K562 (cell line): ENCODE data around the gene ADORA3. TPM values are rescaled to one million over a fixed set of nuclear protein-coding genes. Genes with fewer than 3 reads are reported as not detected.
A peak's percentile ranks its signal among the peaks of the same experiment; 100 is the strongest.

Experiments used
- BRD9 ChIP-seq: fragments of 450-650 bp; IDR thresholded peaks from 2 replicates; pipeline ENCODE4 v1.6.1; 2018; ENCODE audit warnings: low read depth; ENCODE audit not compliant: partially characterized antibody
- CTBP1 ChIP-seq: fragments of 450-650 bp; IDR thresholded peaks from 2 replicates; pipeline ENCODE4 v1.6.1; 2016; ENCODE audit warnings: borderline replicate concordance
- EHMT2 ChIP-seq: fragments of 450-650 bp; IDR thresholded peaks from 2 replicates; pipeline ENCODE4 v1.6.1; 2018; ENCODE audit warnings: antibody characterized with exemption
- GTF2F1 ChIP-seq: IDR thresholded peaks from 2 replicates; pipeline ENCODE4 v1.6.1; 2011; ENCODE audit warnings: low read depth, low read length, improper control_type of control experiment
- HDAC3 ChIP-seq: fragments of 450-650 bp; IDR thresholded peaks from 2 replicates; pipeline ENCODE4 v1.6.1; 2018; ENCODE audit warnings: borderline replicate concordance, mild to moderate bottlenecking, moderate library complexity; ENCODE audit not compliant: partially characterized antibody
- HMGN3 ChIP-seq: IDR thresholded peaks from 2 replicates; pipeline ENCODE4 v1.6.1; 2011; ENCODE audit warnings: borderline replicate concordance, low read depth, mild to moderate bottlenecking, mixed read lengths, low read length; ENCODE audit not compliant: insufficient read length; ENCODE audit errors: extremely low read depth
- HNRNPK ChIP-seq: fragments of 200-400 bp; formaldehyde crosslinking; IDR thresholded peaks from one replicate; pipeline ENCODE4 v1.6.1; 2018; ENCODE audit warnings: mild to moderate bottlenecking, low read depth, low read length; ENCODE audit not compliant: poor library complexity, severe bottlenecking
- MAFF ChIP-seq: IDR thresholded peaks from 2 replicates; pipeline ENCODE4 v1.6.1; 2012; ENCODE audit warnings: low read length, improper control_type of control experiment
- MXI1 ChIP-seq: IDR thresholded peaks from 2 replicates; pipeline ENCODE4 v1.6.1; 2011; ENCODE audit warnings: low read depth, mild to moderate bottlenecking, improper control_type of control experiment, low read length
- NFIC ChIP-seq: fragments of 450-650 bp; IDR thresholded peaks from 2 replicates; pipeline ENCODE4 v1.6.1; 2017; ENCODE audit warnings: mild to moderate bottlenecking, inconsistent platforms
- NR4A1 ChIP-seq, 2 experiments: fragments of 250-450 bp in 1 of 2; fragments of 450-650 bp in 1 of 2; sonication (Bioruptor Pico) in 1 of 2; IDR thresholded peaks; 2 replicates each; pipeline versions ENCODE4 v1.4.0 to v1.6.1; 2016 to 2020; ENCODE audit warnings: mild to moderate bottlenecking in 2 of 2, missing compliant biosample characterization in 1 of 2, missing genetic modification characterization in 1 of 2, moderate library complexity in 1 of 2
- SREBF1 ChIP-seq: fragments of 150-350 bp; IDR thresholded peaks from 2 replicates; pipeline ENCODE4 v1.6.1; 2014; ENCODE audit warnings: antibody characterized with exemption, low read depth, low read length, borderline replicate concordance
- TAF15 ChIP-seq: fragments of 200-400 bp; formaldehyde crosslinking; IDR thresholded peaks from 2 replicates; pipeline ENCODE4 v1.6.1; 2017; ENCODE audit warnings: mild to moderate bottlenecking, low read depth, low read length, moderate library complexity
- TCF7 ChIP-seq: sonication (generic); IDR thresholded peaks from 2 replicates; pipeline ENCODE4 v1.6.1; 2016; ENCODE audit warnings: antibody characterized with exemption, borderline replicate concordance
- TCF7L2 ChIP-seq: fragments of 150-350 bp; IDR thresholded peaks from 2 replicates; pipeline ENCODE4 v1.6.1; 2016; ENCODE audit warnings: low read depth, mild to moderate bottlenecking, low read length, moderate library complexity
- ZFP1 ChIP-seq: fragments of 450-650 bp; formaldehyde crosslinking; IDR thresholded peaks from 2 replicates; pipeline ENCODE4 v1.4.0; 2020; ENCODE audit warnings: mild to moderate bottlenecking, mixed read lengths
- polyA plus RNA-seq, 8 experiments: library from polyadenylated mRNA; depleted of rRNA in 4 of 8; stranded (reverse) in 5 of 8; unstranded in 3 of 8; fragments of >200 nt; fragmentation: Nextera tagmentation in 2 of 8; fragmentation: Illumina TruSeq in 1 of 8; extraction: Ambion mirVana in 2 of 8; extraction: Trizol in 1 of 8; gene quantifications; 2 replicates each; pipeline versions ENCODE4 v1.2.1 to v1.2.3, GENCODE V29; 2011 to 2014; ENCODE audit warnings: inconsistent platforms in 1 of 8, missing spikeins in 1 of 8
- total RNA-seq, 7 experiments: library from RNA; depleted of rRNA in 6 of 7; stranded (reverse); fragments of >200 nt in 6 of 7; fragmentation: Illumina TruSeq in 2 of 7; extraction: Trizol in 2 of 7; gene quantifications; 2 replicates each; pipeline versions ENCODE4 v1.2.1 to v1.2.3, GENCODE V29; 2011 to 2021; ENCODE audit warnings: low replicate concordance in 1 of 7
- TF ChIP-seq, protein P1 (sequence below): fragments of 450-650 bp; formaldehyde crosslinking; IDR thresholded peaks from 2 replicates; pipeline ENCODE4 v1.4.0; 2020; ENCODE audit warnings: mild to moderate bottlenecking, moderate library complexity
- TF ChIP-seq, protein P2 (sequence below): fragments of 250-450 bp; sonication (Bioruptor Pico); IDR thresholded peaks from 2 replicates; pipeline ENCODE4 v1.4.0; 2020
- TF ChIP-seq, protein P3 (sequence below): fragments of 200-800 bp; sonication (Bioruptor generic); IDR thresholded peaks from 2 replicates; pipeline ENCODE4 v1.6.1; 2017; ENCODE audit warnings: missing genetic modification characterization, missing compliant biosample characterization
- TF ChIP-seq, protein P4 (sequence below), 2 experiments: fragments of 150-350 bp in 1 of 2; IDR thresholded peaks; 2 replicates each; pipeline ENCODE4 v1.6.1; 2012 to 2016; ENCODE audit warnings: low read depth in 2 of 2, low read length in 2 of 2, mild to moderate bottlenecking in 1 of 2, moderate library complexity in 1 of 2

ADORA3 gene
- total and polyA plus RNA-seq, 9 of the 15 experiments (the other 6 are each of a cell fraction or from before 2014, with no cell fraction given) = 0.09 to 0.35 (median 0.16) TPM; not detected in 3

DNA sequence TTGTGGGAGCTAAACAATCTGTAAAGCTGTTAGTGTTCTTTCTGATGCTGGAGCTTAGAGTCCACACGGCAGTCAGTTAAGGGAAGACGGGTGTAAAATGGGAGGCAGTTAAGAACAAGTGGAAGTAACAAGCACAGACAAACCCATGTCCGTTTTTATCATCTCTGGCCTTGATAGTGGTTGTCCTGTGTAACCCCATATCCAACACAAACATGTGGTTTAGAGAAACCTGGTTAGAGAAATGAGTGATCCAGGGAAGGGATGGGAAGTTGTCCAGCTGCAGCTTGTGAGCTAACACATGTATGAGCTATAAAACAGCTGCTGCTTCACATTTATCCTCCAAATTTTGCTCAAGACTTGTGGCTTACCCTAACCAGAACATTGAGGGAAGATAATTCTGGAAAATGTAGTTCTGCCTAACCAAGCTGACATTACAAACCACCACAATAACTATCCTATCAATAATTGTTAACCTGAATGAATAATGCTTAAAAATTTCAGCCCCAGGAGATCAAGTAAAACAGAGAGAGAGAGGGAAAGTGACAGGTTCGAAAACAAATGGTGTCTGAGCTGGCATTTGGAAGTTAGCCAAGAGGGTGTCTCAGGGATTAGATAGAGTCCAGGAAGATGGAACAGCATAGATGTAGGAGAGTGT is 40.3 kb downstream of the ADORA3 start (continued):
- TF ChIP-seq HMGN3 = no peak
- TF ChIP-seq, protein P1, sequence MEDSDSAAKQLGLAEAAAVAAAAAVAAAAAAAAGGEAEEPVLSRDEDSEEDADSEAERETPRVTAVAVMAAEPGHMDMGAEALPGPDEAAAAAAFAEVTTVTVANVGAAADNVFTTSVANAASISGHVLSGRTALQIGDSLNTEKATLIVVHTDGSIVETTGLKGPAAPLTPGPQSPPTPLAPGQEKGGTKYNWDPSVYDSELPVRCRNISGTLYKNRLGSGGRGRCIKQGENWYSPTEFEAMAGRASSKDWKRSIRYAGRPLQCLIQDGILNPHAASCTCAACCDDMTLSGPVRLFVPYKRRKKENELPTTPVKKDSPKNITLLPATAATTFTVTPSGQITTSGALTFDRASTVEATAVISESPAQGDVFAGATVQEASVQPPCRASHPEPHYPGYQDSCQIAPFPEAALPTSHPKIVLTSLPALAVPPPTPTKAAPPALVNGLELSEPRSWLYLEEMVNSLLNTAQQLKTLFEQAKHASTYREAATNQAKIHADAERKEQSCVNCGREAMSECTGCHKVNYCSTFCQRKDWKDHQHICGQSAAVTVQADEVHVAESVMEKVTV (CRISPR knock-in tag) = no peak
- no peak for TF ChIP-seq ZFP1 (CRISPR knock-in tag)
- TF ChIP-seq, protein P2, sequence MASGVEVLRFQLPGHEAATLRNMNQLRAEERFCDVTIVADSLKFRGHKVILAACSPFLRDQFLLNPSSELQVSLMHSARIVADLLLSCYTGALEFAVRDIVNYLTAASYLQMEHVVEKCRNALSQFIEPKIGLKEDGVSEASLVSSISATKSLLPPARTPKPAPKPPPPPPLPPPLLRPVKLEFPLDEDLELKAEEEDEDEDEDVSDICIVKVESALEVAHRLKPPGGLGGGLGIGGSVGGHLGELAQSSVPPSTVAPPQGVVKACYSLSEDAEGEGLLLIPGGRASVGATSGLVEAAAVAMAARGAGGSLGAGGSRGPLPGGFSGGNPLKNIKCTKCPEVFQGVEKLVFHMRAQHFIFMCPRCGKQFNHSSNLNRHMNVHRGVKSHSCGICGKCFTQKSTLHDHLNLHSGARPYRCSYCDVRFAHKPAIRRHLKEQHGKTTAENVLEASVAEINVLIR = no peak
- TF ChIP-seq NFIC = peak; percentile 98
- no peak for TF ChIP-seq GTF2F1
- TF ChIP-seq TAF15 = no peak
- TF ChIP-seq BRD9 = no peak
- no peak for TF ChIP-seq TCF7L2
- TF ChIP-seq, protein P3, sequence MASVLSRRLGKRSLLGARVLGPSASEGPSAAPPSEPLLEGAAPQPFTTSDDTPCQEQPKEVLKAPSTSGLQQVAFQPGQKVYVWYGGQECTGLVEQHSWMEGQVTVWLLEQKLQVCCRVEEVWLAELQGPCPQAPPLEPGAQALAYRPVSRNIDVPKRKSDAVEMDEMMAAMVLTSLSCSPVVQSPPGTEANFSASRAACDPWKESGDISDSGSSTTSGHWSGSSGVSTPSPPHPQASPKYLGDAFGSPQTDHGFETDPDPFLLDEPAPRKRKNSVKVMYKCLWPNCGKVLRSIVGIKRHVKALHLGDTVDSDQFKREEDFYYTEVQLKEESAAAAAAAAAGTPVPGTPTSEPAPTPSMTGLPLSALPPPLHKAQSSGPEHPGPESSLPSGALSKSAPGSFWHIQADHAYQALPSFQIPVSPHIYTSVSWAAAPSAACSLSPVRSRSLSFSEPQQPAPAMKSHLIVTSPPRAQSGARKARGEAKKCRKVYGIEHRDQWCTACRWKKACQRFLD = no peak
- TF ChIP-seq MXI1 = no peak
- TF ChIP-seq, protein P4, sequence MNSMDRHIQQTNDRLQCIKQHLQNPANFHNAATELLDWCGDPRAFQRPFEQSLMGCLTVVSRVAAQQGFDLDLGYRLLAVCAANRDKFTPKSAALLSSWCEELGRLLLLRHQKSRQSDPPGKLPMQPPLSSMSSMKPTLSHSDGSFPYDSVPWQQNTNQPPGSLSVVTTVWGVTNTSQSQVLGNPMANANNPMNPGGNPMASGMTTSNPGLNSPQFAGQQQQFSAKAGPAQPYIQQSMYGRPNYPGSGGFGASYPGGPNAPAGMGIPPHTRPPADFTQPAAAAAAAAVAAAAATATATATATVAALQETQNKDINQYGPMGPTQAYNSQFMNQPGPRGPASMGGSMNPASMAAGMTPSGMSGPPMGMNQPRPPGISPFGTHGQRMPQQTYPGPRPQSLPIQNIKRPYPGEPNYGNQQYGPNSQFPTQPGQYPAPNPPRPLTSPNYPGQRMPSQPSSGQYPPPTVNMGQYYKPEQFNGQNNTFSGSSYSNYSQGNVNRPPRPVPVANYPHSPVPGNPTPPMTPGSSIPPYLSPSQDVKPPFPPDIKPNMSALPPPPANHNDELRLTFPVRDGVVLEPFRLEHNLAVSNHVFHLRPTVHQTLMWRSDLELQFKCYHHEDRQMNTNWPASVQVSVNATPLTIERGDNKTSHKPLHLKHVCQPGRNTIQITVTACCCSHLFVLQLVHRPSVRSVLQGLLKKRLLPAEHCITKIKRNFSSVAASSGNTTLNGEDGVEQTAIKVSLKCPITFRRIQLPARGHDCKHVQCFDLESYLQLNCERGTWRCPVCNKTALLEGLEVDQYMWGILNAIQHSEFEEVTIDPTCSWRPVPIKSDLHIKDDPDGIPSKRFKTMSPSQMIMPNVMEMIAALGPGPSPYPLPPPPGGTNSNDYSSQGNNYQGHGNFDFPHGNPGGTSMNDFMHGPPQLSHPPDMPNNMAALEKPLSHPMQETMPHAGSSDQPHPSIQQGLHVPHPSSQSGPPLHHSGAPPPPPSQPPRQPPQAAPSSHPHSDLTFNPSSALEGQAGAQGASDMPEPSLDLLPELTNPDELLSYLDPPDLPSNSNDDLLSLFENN (IDR thresholded peaks at IDR 0.05; ENCODE audit: low read depth in 2 of 2, low read length in 2 of 2) = no peak
- peak; percentile 36; the same call in 1 of the 2 replicates for TF ChIP-seq CTBP1
- TF ChIP-seq MAFF = no peak
- 0 out of 2 replicates have a peak, but pooled peaks have one; percentile 10 for TF ChIP-seq EHMT2
- TF ChIP-seq HDAC3 = no peak
- no peak for TF ChIP-seq NR4A1 (CRISPR knock-in tag; IDR thresholded peaks at IDR 0.05)
- TF ChIP-seq NR4A1 (tag; IDR thresholded peaks at IDR 0.05) = peak; percentile 55; the same call in 1 of the 2 replicates
- TF ChIP-seq SREBF1 = no peak
- TF ChIP-seq TCF7 = no peak
- no peak for TF ChIP-seq HNRNPK
